ENCODE data around the gene CA11.

The CA11 gene

DNA sequence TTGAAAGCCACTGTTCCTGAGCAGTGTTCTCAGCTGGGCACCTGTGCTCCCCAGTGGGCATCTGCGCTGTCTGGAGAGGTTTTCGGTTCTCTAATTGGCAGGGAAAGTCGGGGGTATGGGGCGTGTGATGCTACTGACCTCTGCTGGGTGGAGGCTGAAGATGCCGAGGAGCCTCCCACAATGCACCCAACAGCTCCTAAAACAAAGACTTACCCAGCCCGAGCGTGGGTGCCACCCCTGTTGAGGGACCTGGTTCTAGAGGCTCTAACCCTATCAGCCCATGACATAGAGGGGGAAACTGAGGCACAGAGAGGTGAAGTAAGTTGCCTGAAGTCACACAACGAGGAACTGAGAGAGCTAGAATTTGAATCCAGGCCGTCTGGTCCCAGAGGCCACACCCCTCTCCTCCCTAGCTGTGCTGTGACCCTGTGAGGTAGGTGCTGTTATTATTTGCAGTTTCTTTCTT is 37.2 kb downstream of the CA11 start:
- H3K4me1 ChIP-seq (ENCODE audit: insufficient read depth, poor library complexity, severe bottlenecking) = no peaks in the 10 kb centered on the region

DNA sequence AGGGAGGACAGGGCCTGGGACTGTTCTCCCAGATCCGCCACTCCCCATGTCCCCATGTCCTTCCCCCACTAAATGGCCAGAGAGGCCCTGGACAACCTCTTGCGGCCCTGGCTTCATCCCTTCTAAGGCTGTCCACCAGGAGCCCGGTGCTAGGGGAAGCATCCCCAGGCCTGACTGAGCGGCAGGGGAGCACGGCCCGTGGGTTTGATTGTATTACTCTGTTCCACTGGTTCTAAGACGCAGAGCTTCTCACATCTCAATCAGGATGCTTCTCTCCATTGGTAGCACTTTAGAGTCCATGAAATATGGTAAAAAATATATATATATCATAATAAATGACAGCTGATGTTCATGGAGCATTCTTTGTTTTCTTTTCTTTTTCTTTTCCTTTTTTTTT is 38.6 kb downstream of the CA11 start:
- DNase-seq (ENCODE audit: low spot score) (no peak), ATAC-seq (ENCODE audit: low read depth) (no peak)
- TF ChIP-seq, protein P1, sequence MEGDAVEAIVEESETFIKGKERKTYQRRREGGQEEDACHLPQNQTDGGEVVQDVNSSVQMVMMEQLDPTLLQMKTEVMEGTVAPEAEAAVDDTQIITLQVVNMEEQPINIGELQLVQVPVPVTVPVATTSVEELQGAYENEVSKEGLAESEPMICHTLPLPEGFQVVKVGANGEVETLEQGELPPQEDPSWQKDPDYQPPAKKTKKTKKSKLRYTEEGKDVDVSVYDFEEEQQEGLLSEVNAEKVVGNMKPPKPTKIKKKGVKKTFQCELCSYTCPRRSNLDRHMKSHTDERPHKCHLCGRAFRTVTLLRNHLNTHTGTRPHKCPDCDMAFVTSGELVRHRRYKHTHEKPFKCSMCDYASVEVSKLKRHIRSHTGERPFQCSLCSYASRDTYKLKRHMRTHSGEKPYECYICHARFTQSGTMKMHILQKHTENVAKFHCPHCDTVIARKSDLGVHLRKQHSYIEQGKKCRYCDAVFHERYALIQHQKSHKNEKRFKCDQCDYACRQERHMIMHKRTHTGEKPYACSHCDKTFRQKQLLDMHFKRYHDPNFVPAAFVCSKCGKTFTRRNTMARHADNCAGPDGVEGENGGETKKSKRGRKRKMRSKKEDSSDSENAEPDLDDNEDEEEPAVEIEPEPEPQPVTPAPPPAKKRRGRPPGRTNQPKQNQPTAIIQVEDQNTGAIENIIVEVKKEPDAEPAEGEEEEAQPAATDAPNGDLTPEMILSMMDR (IDR thresholded peaks at IDR 0.05; ENCODE audit: poor library complexity, severe bottlenecking) = no peak
- H3K9me3 ChIP-seq (ENCODE audit: severe bottlenecking) = no peaks in the 10 kb centered on the region
- H3K4me1 ChIP-seq (ENCODE audit: insufficient read depth, poor library complexity, severe bottlenecking) = no peaks in the 10 kb centered on the region
- H3K27ac ChIP-seq (ENCODE audit: poor library complexity, severe bottlenecking) = no peak overlapping the region
- H3K27me3 ChIP-seq (ENCODE audit: insufficient read depth, poor library complexity, severe bottlenecking) = no peaks in the 10 kb centered on the region
- H3K4me3 ChIP-seq (ENCODE audit: severe bottlenecking) = no peak overlapping the region
- no peaks in the 10 kb centered on the region for H3K36me3 ChIP-seq (ENCODE audit: low read depth)

More for the DNA sequence above, 37.2 kb downstream of the CA11 start:
- DNase-seq (ENCODE audit: low spot score) (no peak), ATAC-seq (ENCODE audit: low read depth) (peak; percentile 73)
- Histone ChIP-seq H3K27me3 (ENCODE audit: insufficient read depth, poor library complexity, severe bottlenecking) (no peaks in the 10 kb centered on the region), H3K4me3 (ENCODE audit: severe bottlenecking) (no peak overlapping the region), H3K9me3 (ENCODE audit: severe bottlenecking) (no peaks in the 10 kb centered on the region), H3K27ac (ENCODE audit: poor library complexity, severe bottlenecking) (no peak overlapping the region), H3K36me3 (ENCODE audit: low read depth) (no peaks in the 10 kb centered on the region)
- TF ChIP-seq, protein P1 (IDR thresholded peaks at IDR 0.05; ENCODE audit: poor library complexity, severe bottlenecking) = peak; percentile 83

DNA sequence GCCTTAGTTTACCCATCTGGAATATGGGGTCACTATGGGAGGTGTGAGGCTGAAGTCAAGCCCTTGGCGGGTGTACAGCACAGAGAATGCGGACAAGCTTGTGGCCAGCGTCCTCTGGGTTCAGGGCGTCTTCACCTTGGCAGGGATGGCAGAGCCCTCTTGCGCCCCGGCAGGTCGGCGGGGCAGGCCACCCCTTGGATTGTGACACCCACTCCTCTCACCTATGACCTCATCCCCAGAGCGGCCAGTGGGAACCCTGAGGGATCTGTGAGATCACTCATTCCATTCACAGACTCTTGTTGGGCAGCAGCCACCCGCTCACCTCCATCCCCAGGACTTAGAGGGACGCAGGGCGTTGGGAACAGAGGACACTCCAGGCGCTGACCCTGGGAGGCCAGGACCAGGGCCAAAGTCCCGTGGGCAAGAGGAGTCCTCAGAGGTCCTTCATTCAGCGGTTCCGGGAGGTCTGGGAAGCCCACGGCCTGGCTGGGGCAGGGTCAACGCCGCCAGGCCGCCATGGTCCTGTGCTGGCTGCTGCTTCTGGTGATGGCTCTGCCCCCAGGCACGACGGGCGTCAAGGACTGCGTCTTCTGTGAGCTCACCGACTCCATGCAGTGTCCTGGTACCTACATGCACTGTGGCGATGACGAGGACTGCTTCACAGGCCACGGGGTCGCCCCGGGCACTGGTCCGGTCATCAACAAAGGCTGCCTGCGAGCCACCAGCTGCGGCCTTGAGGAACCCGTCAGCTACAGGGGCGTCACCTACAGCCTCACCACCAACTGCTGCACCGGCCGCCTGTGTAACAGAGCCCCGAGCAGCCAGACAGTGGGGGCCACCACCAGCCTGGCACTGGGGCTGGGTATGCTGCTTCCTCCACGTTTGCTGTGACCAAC is 39.3 kb downstream of the CA11 start, which contains the start of gene SPACA4:
Gene SPACA4 (plus strand): TSS at position 280 of the 896 bp plus-strand sequence. CDS start 237 bp downstream, at position 517.
- Histone ChIP-seq H3K27me3 (ENCODE audit: insufficient read depth, poor library complexity, severe bottlenecking) (no peaks in the 10 kb centered on the region), H3K36me3 (ENCODE audit: low read depth) (no peaks in the 10 kb centered on the region), H3K9me3 (ENCODE audit: severe bottlenecking) (no peaks in the 10 kb centered on the region), H3K4me1 (ENCODE audit: insufficient read depth, poor library complexity, severe bottlenecking) (no peaks in the 10 kb centered on the region), H3K4me3 (ENCODE audit: severe bottlenecking) (no peak within 1 kb of the TSS), H3K27ac (ENCODE audit: poor library complexity, severe bottlenecking) (no peak within 1 kb of the TSS)
- ATAC-seq (ENCODE audit: low read depth) (no peak), DNase-seq (ENCODE audit: low spot score) (no peak)
- TF ChIP-seq, protein P1 (IDR thresholded peaks at IDR 0.05; ENCODE audit: poor library complexity, severe bottlenecking) = no peak

DNA sequence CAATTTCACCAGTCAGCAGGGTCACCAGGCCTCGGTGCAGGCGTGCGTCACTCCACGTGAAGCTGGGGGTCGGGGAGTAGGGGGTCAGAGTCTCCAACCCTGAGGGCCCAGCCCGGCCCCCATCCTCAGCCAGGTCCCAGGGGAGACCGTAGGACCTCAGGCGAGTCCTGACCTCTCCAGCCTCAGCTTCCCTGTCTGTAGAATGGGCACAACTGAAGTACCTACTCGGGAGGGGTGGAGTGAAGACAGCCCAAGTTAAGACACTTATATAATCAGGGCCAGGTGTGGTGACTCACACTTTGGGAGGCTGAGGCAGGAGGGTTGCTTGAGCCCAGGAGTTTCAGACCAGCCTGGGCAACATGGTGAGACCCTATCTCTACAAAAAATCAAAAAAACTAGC is 42.1 kb downstream of the CA11 start:
- no peak overlapping the region for H3K4me3 ChIP-seq (ENCODE audit: severe bottlenecking)
- H3K27ac ChIP-seq (ENCODE audit: poor library complexity, severe bottlenecking) = no peak overlapping the region
- DNase-seq (ENCODE audit: low spot score) = no peak
- TF ChIP-seq, protein P1 (IDR thresholded peaks at IDR 0.05; ENCODE audit: poor library complexity, severe bottlenecking) = no peak
- no peak for ATAC-seq (ENCODE audit: low read depth)
- H3K4me1 ChIP-seq (ENCODE audit: insufficient read depth, poor library complexity, severe bottlenecking) = no peaks in the 10 kb centered on the region
- H3K36me3 ChIP-seq (ENCODE audit: low read depth) = no peaks in the 10 kb centered on the region
- no peaks in the 10 kb centered on the region for H3K27me3 ChIP-seq (ENCODE audit: insufficient read depth, poor library complexity, severe bottlenecking)
- no peaks in the 10 kb centered on the region for H3K9me3 ChIP-seq (ENCODE audit: severe bottlenecking)

DNA sequence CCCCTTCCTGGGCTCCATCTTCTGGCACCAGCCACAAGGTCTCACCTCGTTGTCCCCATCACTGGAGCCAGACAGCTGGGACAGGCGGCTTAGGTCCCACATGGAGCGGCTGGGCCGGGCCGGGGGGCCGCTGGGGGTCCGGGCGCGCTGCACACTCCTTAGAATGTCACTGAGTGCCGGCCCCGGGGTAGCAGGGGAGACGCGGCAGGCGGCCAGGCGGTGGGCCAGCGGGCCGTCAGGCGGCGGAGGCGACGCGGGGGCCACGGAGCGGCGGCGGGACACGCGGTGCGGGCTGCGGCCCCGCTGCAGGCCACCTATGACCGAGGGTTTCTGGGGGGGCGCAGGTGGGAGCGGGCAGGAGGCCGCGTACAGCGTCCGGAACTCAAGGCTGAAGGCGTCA is 42.5 kb downstream of the CA11 start:
- Histone ChIP-seq H3K36me3 (ENCODE audit: low read depth) (no peaks in the 10 kb centered on the region), H3K9me3 (ENCODE audit: severe bottlenecking) (no peaks in the 10 kb centered on the region), H3K4me1 (ENCODE audit: insufficient read depth, poor library complexity, severe bottlenecking) (no peaks in the 10 kb centered on the region), H3K4me3 (ENCODE audit: severe bottlenecking) (no peak overlapping the region), H3K27me3 (ENCODE audit: insufficient read depth, poor library complexity, severe bottlenecking) (no peaks in the 10 kb centered on the region), H3K27ac (ENCODE audit: poor library complexity, severe bottlenecking) (no peak overlapping the region)
- ATAC-seq (ENCODE audit: low read depth) = no peak
- TF ChIP-seq, protein P1 (IDR thresholded peaks at IDR 0.05; ENCODE audit: poor library complexity, severe bottlenecking) = no peak
- no peak for DNase-seq (ENCODE audit: low spot score)
